ENCODE measurements around the gene TXNRD1.

TXNRD1 gene

GRCh38 chr12:104276273-104277131, 60.9 kb downstream of the TXNRD1 start:
- peaks cover 0 to 16% (median 0%) of the 10 kb centered on the region in 11 experiments; a peak in 5 of 22 replicates for H3K9me3 ChIP-seq (replicated peaks in 1 of 11)
- H3K4me1 ChIP-seq: peaks cover 24 to 74% (median 58%) of the 10 kb centered on the region in 10 experiments
- no peaks in the 10 kb centered on the region for H3K27me3 ChIP-seq
- peak overlapping the region in 8 of 11 experiments; percentile 12 to 68 (median 50); a peak in 13 of 22 replicates for H3K27ac ChIP-seq
- peak overlapping the region; percentile 69 to 96 (median 84) for H3K4me2 ChIP-seq
- peak overlapping the region in 8 of 10 experiments; percentile 16 to 51 (median 26); a peak in 10 of 20 replicates for H3K4me3 ChIP-seq
- H3K9ac ChIP-seq: peak overlapping the region in 8 of 11 experiments; percentile 4 to 71 (median 40); a peak in 11 of 22 replicates
- H3K36me3 ChIP-seq: no peaks in the 10 kb centered on the region
- H4K20me1 ChIP-seq: no peaks in the 10 kb centered on the region
- no peak for TF ChIP-seq Cebpa-rat (IDR thresholded peaks at IDR 0.05)

DNA sequence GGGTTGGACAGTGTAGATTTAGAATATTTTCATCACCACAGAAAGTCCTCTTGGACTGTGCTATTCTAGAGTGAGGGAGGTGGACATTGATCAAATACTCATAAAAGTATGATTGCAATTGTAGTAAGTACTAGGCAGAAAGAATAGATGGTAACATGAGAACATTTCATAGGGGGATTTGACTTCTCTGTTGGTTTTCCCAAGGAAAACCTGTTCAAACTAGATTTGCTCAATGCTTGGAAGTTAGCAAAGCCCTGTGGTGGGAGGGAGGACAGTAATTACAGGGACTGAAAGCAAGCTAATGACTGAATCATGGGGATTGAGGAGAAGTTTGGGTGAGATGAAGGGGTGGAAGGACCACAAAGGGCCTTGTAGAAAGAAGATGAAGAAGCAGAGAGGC, 63.6 kb downstream of the TXNRD1 start:
- Histone ChIP-seq H3K36me3 (no peaks in the 10 kb centered on the region), H3K9ac (no peak overlapping the region), H4K20me1 (no peaks in the 10 kb centered on the region), H3K27me3 (no peaks in the 10 kb centered on the region), H3K27ac (no peak overlapping the region), H3K4me3 (no peak overlapping the region), H3K4me2 (no peak overlapping the region), H3K4me1 (peaks cover 24 to 48% (median 40%) of the 10 kb centered on the region in 10 experiments), H3K9me3 (replicated peaks in 1 of 11) (peaks cover 0 to 7% (median 0%) of the 10 kb centered on the region in 11 experiments; a peak in 1 of 22 replicates)
- TF ChIP-seq Cebpa-rat (IDR thresholded peaks at IDR 0.05): no peak

DNA sequence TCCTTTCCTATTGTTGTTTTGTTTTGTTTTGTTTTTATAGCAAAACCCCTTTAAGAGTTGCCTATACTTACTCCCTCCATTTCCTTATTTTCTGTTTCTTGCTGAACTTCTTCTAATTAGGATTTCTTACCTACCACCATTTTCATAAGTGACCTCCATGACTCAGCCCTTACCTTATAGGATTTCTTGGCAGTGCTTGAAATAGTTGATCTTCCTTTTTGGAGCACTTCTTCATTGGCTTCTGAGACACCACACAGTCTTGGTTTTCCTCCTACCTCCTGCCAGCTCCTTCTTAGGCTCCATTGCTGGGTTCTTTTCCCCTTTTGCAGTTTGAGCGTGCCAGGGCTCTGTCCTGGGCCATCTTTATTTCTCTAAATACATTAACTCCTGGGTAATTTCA, 64.5 kb downstream of the TXNRD1 start:
- H3K27ac ChIP-seq: peak overlapping the region in 5 of 11 experiments; percentile 32 to 67 (median 42); a peak in 8 of 22 replicates
- H3K4me1 ChIP-seq: peaks cover 24 to 39% (median 35%) of the 10 kb centered on the region in 10 experiments
- peaks cover 0 to 7% (median 0%) of the 10 kb centered on the region in 11 experiments; a peak in 1 of 22 replicates for H3K9me3 ChIP-seq (replicated peaks in 1 of 11)
- no peaks in the 10 kb centered on the region for H3K36me3 ChIP-seq
- no peaks in the 10 kb centered on the region for H3K27me3 ChIP-seq
- no peak for TF ChIP-seq Cebpa-rat (IDR thresholded peaks at IDR 0.05)
- H3K4me2 ChIP-seq: peak overlapping the region in 9 of 11 experiments; percentile 1 to 59 (median 48); a peak in 15 of 22 replicates
- no peaks in the 10 kb centered on the region for H4K20me1 ChIP-seq
- no peak overlapping the region for H3K9ac ChIP-seq
- H3K4me3 ChIP-seq: no peak overlapping the region

DNA sequence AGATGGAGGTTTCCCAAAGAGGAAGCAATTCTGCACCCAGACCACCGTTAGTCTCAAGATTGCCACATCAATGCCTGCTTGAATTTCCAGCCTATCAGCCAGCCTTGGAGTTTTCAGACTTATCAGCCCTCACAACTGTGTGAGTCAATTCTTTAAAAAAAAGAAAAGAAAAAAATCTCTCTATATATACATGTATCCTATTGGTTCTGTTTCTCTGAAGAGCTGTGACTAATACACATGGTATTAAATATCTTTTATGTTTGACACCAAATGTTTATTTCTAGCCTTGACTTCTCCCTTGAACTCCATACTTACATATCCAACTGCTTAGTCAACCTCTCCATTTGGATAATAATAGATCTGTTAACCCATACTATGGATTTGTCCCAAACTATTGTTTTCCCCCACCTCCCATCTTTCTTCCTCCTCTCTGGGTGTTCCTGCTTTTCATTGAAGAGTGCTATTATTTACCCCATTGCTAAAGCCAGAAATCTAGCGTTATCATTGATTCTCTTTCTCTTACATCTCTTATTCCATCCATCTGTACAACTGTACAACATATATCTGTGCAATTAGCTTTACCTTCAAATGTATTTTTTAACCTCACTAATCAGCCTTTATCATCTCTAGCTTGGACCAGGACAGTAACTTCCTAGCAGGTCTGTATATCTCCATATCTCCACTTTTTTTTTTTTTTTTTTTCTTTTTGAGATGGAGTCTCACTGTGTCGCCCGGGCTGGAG, 65.3 kb downstream of the TXNRD1 start:
- Histone ChIP-seq H4K20me1 (no peaks in the 10 kb centered on the region), H3K27ac (peak overlapping the region in 2 of 11 experiments; percentile 42 to 67; a peak in 3 of 22 replicates), H3K4me1 (peaks cover 28 to 39% (median 33%) of the 10 kb centered on the region in 10 experiments), H3K27me3 (no peaks in the 10 kb centered on the region), H3K4me2 (peak overlapping the region in 8 of 11 experiments; percentile 17 to 59 (median 48); a peak in 14 of 22 replicates), H3K9me3 (replicated peaks in 1 of 11) (peaks cover 0 to 7% (median 0%) of the 10 kb centered on the region in 11 experiments; a peak in 1 of 22 replicates), H3K36me3 (no peaks in the 10 kb centered on the region), H3K4me3 (no peak overlapping the region), H3K9ac (no peak overlapping the region)
- TF ChIP-seq Cebpa-rat (IDR thresholded peaks at IDR 0.05): 0 out of 22 replicates have a peak, but pooled peaks of 1 of the 11 experiments have one; percentile 31

GRCh38 chr12:104281636-104282035, 66.1 kb downstream of the TXNRD1 start:
- H3K27ac ChIP-seq: no peak overlapping the region

GRCh38 chr12:104282109-104282508, 66.5 kb downstream of the TXNRD1 start:
- Histone ChIP-seq H3K9me3 (replicated peaks in 1 of 11) (peaks cover 0 to 7% (median 0%) of the 10 kb centered on the region in 11 experiments; a peak in 1 of 22 replicates), H3K4me3 (no peak overlapping the region)

More at GRCh38 chr12:104281636-104282035, 66.1 kb downstream of the TXNRD1 start:
- no peaks in the 10 kb centered on the region for H4K20me1 ChIP-seq
- peaks cover 27 to 38% (median 33%) of the 10 kb centered on the region in 10 experiments for H3K4me1 ChIP-seq
- H3K4me3 ChIP-seq: no peak overlapping the region
- TF ChIP-seq Cebpa-rat (IDR thresholded peaks at IDR 0.05): no peak
- H3K9ac ChIP-seq: no peak overlapping the region
- H3K27me3 ChIP-seq: no peaks in the 10 kb centered on the region
- H3K36me3 ChIP-seq: no peaks in the 10 kb centered on the region
- peaks cover 0 to 7% (median 0%) of the 10 kb centered on the region in 11 experiments; a peak in 1 of 22 replicates for H3K9me3 ChIP-seq (replicated peaks in 1 of 11)
- no peak overlapping the region for H3K4me2 ChIP-seq

GRCh38 chr12:104285740-104286515, 70.3 kb downstream of the TXNRD1 start:
- H3K27me3 ChIP-seq: no peaks in the 10 kb centered on the region
- H3K36me3 ChIP-seq: peaks cover 1 to 19% (median 14%) of the 10 kb centered on the region in 11 experiments; a peak in 18 of 22 replicates
- peak overlapping the region; percentile 82 to 100 (median 93) for H3K27ac ChIP-seq
- TF ChIP-seq Cebpa-rat (IDR thresholded peaks at IDR 0.05): no peak
- H3K9ac ChIP-seq: peak overlapping the region; percentile 85 to 99 (median 94)
- H3K4me3 ChIP-seq: peak overlapping the region in 8 of 10 experiments; percentile 73 to 98 (median 82); a peak in 13 of 20 replicates
- peaks cover 21 to 31% (median 25%) of the 10 kb centered on the region in 10 experiments for H3K4me1 ChIP-seq
- peaks cover 0 to 34% (median 17%) of the 10 kb centered on the region in 11 experiments; a peak in 17 of 22 replicates for H4K20me1 ChIP-seq
- H3K4me2 ChIP-seq: peak overlapping the region; percentile 70 to 98 (median 91)
- no peaks in the 10 kb centered on the region for H3K9me3 ChIP-seq (replicated peaks in 1 of 11)

More at GRCh38 chr12:104282109-104282508, 66.5 kb downstream of the TXNRD1 start:
- no peak overlapping the region for H3K27ac ChIP-seq
- no peaks in the 10 kb centered on the region for H3K36me3 ChIP-seq
- TF ChIP-seq Cebpa-rat (IDR thresholded peaks at IDR 0.05): no peak
- H3K9ac ChIP-seq: no peak overlapping the region
- peaks cover 24 to 33% (median 28%) of the 10 kb centered on the region in 10 experiments for H3K4me1 ChIP-seq
- H3K27me3 ChIP-seq: no peaks in the 10 kb centered on the region
- no peak overlapping the region; a peak in 1 of 22 replicates for H3K4me2 ChIP-seq
- H4K20me1 ChIP-seq: no peaks in the 10 kb centered on the region
